ENCODE measurements around the gene MYH9.

Gene MYH9

DNA sequence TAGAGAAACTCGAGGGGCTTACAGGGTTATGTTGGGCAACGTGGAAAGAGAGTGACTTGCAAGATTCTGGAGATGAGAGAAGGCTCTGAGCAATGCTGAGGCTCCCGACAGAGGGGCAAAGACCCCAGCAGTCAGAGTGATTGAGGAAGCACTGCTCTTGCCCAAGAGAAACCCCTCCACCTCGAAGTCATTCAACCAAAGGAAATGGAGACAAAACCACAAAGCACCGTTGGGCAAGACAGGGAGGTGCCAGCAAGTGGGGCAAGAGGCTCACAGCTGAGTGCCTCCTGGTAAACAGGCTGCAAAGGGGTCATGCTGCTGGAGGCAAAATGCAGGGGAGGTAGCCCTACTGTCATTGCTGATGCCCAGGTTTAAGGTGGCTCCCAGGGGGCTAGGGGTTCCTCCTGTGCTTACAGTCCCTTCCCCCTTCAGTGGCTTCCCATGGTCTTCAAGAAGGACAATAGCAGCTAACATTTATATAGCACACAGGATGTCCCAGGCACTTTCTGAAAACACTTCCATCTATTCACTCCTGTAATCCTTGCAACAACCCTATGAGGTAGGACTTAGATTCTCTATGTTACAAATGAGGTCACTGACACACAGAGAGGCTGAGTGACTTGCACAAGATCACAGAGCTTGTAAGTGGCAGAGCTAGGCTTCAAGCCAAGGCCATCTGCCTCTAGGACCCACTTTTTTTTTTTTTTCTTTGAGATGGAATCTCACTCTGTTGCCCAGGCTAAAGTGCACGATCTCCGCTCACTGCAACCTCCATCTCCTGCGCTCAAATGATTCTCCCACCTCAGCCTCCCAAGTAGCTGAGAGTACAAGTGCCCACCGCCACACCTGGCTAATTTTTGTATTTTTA lies 18.1 kb upstream of the MYH9 start:
- no peak for DNase-seq
- TF ChIP-seq, protein P1, sequence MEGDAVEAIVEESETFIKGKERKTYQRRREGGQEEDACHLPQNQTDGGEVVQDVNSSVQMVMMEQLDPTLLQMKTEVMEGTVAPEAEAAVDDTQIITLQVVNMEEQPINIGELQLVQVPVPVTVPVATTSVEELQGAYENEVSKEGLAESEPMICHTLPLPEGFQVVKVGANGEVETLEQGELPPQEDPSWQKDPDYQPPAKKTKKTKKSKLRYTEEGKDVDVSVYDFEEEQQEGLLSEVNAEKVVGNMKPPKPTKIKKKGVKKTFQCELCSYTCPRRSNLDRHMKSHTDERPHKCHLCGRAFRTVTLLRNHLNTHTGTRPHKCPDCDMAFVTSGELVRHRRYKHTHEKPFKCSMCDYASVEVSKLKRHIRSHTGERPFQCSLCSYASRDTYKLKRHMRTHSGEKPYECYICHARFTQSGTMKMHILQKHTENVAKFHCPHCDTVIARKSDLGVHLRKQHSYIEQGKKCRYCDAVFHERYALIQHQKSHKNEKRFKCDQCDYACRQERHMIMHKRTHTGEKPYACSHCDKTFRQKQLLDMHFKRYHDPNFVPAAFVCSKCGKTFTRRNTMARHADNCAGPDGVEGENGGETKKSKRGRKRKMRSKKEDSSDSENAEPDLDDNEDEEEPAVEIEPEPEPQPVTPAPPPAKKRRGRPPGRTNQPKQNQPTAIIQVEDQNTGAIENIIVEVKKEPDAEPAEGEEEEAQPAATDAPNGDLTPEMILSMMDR (IDR thresholded peaks at IDR 0.05; ENCODE audit: low read depth, low read length), result no peak
- H3K27ac ChIP-seq, result no peak overlapping the region
- no peaks in the 10 kb centered on the region for H3K36me3 ChIP-seq
- H3K27me3 ChIP-seq (ENCODE audit: insufficient read depth, low read depth, severe bottlenecking), result no peaks in the 10 kb centered on the region
- no peak overlapping the region for H3K4me3 ChIP-seq (ENCODE audit: low read depth, low read length)
- H3K9me3 ChIP-seq (ENCODE audit: severe bottlenecking), result no peaks in the 10 kb centered on the region

DNA sequence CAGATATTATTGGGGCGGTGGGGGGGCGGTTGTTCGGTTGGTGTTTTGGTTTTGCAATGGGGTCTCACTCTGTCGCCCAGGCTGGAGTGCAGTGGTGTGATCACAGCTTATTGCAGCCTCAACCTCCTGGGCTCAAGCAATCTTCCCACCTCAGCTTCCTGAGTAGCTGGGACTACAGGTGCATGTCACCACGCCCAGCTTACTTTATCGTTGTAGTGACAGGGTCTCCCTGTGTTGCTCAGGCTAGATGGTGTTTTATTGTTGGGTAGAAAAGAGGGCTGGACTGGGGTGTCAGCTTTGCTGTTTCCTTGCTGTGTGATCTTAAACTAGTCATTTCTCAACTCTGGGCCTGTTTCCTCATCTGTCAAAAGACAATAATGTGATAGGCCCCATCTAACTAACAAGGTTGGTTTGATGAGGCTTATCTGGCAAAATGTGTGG lies 17.5 kb upstream of the MYH9 start:
- Histone ChIP-seq H3K27me3 (ENCODE audit: insufficient read depth, low read depth, severe bottlenecking) (no peaks in the 10 kb centered on the region), H3K27ac (no peak overlapping the region), H3K9me3 (ENCODE audit: severe bottlenecking) (no peaks in the 10 kb centered on the region), H3K4me3 (ENCODE audit: low read depth, low read length) (no peak overlapping the region), H3K36me3 (no peaks in the 10 kb centered on the region)
- TF ChIP-seq, protein P1 (IDR thresholded peaks at IDR 0.05; ENCODE audit: low read depth, low read length), result no peak
- DNase-seq, result no peak

DNA sequence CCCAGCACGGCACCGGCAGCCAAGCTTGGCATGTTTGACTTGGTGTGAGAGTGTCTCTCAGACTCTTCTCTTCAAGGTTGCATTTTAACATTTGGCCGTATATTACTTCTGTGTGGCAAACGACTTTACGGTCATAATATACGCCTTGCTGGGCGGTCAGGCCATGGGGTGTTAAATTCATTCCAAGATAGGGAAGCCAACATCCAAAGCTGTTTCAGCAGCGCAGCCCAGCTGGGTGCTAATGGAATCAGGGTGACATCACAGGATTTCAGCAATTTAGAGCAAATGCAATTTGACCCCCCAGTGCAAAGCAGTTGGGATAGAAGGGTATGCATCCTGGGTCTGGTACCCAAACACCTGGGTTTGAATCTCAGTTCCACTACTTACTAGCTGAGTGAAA lies 16.7 kb upstream of the MYH9 start:
- H3K27me3 ChIP-seq (ENCODE audit: insufficient read depth, low read depth, severe bottlenecking), result no peaks in the 10 kb centered on the region
- DNase-seq, result no peak
- TF ChIP-seq, protein P1 (IDR thresholded peaks at IDR 0.05; ENCODE audit: low read depth, low read length), result no peak
- H3K9me3 ChIP-seq (ENCODE audit: severe bottlenecking), result no peaks in the 10 kb centered on the region
- H3K4me3 ChIP-seq (ENCODE audit: low read depth, low read length), result no peak overlapping the region
- no peak overlapping the region for H3K27ac ChIP-seq
- no peaks in the 10 kb centered on the region for H3K36me3 ChIP-seq

DNA sequence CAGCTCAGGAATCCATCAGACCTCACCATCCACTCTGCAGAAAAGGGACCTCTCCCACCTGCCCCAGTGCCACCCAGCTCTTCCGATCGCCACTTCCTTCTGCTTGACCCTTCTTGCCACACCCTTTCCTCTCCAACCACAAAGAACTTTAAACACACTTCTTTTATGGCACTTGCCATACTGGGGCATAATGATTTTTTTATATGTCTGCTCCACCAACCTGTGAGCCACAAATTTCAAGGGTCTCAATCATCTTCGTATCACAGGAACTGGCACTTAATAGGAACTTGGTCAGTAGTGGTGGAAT lies 11.7 kb upstream of the MYH9 start:
- Histone ChIP-seq H3K4me3 (ENCODE audit: low read depth, low read length) (no peak overlapping the region), H3K9me3 (ENCODE audit: severe bottlenecking) (no peaks in the 10 kb centered on the region), H3K36me3 (no peaks in the 10 kb centered on the region), H3K27me3 (ENCODE audit: insufficient read depth, low read depth, severe bottlenecking) (no peaks in the 10 kb centered on the region), H3K27ac (no peak overlapping the region)
- TF ChIP-seq, protein P1 (IDR thresholded peaks at IDR 0.05; ENCODE audit: low read depth, low read length), result no peak
- no peak for DNase-seq

DNA sequence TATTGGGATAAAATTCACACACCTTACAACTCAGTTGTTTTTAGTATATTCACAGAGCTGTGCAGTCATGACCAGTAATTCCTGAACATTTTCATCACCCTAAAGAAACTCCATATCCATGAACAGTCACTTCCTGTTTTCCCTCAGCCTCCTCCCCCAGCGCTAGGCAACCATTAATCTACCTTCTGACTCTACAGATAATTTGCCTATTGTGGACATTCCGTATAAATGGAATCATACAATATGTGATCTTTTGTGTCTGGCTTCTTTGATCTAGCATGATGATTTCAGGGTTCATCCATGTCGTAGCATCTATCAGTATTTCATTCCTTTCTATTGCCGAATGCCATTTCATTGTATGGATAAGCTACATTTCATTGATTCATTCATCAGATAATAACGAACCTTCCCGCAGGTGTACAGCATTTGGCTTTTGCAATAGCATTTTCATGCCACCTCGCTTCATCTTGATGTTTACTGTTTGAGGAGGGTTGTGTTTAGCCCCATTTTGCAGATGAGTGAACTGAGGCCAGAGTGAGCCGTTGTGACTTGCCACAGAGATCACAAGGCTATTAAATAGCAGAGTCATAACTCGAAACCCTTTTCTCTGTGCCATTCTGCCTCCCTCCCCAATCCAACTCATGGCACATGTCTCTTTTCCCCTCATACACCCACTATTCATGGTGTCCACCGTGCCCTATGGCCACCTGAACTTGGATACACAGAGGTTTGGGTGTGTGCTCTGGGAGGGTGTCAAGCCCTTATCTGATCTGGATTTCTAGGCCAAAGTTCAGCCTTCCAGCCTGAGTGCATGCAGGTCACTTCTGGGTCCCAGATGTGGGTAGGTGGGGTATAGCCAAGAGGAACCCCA lies 11.1 kb upstream of the MYH9 start:
- H3K36me3 ChIP-seq, result no peaks in the 10 kb centered on the region
- no peak overlapping the region for H3K4me3 ChIP-seq (ENCODE audit: low read depth, low read length)
- no peak for DNase-seq
- no peaks in the 10 kb centered on the region for H3K27me3 ChIP-seq (ENCODE audit: insufficient read depth, low read depth, severe bottlenecking)
- H3K9me3 ChIP-seq (ENCODE audit: severe bottlenecking), result no peaks in the 10 kb centered on the region
- H3K27ac ChIP-seq, result no peak overlapping the region
- TF ChIP-seq, protein P1 (IDR thresholded peaks at IDR 0.05; ENCODE audit: low read depth, low read length), result no peak

Data from WERI-Rb-1 (cell line).